OCI-LY7 (cell line): Measurements from ENCODE around the gene CMTM8. TPM values are rescaled to one million over a fixed set of nuclear protein-coding genes. Genes with fewer than 3 reads are reported as not detected.

Experiments
- BruUV-seq: library from RNA; stranded (reverse); fragments of 400-500 nt; replicated peaks from 2 replicates; lab custom pipeline; 2021; lab: Mats Ljungman, UMichigan
- CTCF ChIA-PET: fragments of 300-600 bp; sonication (Branson Sonifier 250); formaldehyde crosslinking; loops from one replicate; lab custom pipeline; 2022; ENCODE audit warnings: antibody characterized with exemption; ENCODE audit not compliant: unreplicated experiment; lab: Charles Lee
- POLR2A ChIA-PET: fragments of 300-600 bp; sonication (Branson Sonifier 250); formaldehyde crosslinking; loops from one replicate; lab custom pipeline; 2022; ENCODE audit warnings: antibody characterized with exemption; lab: Charles Lee
- DNase-seq: peaks from one replicate; pipeline ENCODE4 v3.0.0-alpha.2; 2015; ENCODE audit warnings: low spot score
- H2AFZ ChIP-seq: fragments of 200-600 bp; sonication (generic), shearing (Covaris generic); 2 replicates; pipeline ENCODE4 v1.6.1; 2014; ENCODE audit warnings: mild to moderate bottlenecking, antibody characterized with exemption, low read length, moderate library complexity
- H3K27ac ChIP-seq: fragments of 200-600 bp; sonication (generic); 2 replicates; pipeline ENCODE4 v1.5.1; 2014; ENCODE audit warnings: mixed run types, low read depth, mild to moderate bottlenecking, moderate library complexity, low read length, inconsistent platforms; ENCODE audit not compliant: poor library complexity, severe bottlenecking
- H3K36me3 ChIP-seq: fragments of 200-600 bp; sonication (generic); 2 replicates; pipeline ENCODE4 v1.6.1; 2014; ENCODE audit warnings: mild to moderate bottlenecking, antibody characterized with exemption, low read length, moderate library complexity, mixed read lengths; ENCODE audit not compliant: insufficient read depth
- H3K4me1 ChIP-seq: fragments of 200-600 bp; sonication (generic); 2 replicates; pipeline ENCODE4 v1.5.1; 2014; ENCODE audit warnings: mild to moderate bottlenecking, low read length; ENCODE audit not compliant: insufficient read depth, poor library complexity, severe bottlenecking
- H3K4me2 ChIP-seq: fragments of 200-600 bp; sonication (generic); 2 replicates; pipeline ENCODE4 v1.6.1; 2014; ENCODE audit warnings: mild to moderate bottlenecking, low read length
- H3K4me3 ChIP-seq: fragments of 200-600 bp; sonication (generic); 2 replicates; pipeline ENCODE4 v1.5.1; 2014; ENCODE audit warnings: mild to moderate bottlenecking, low read depth, low read length; ENCODE audit not compliant: poor library complexity, severe bottlenecking
- H3K79me2 ChIP-seq: fragments of 200-600 bp; sonication (generic); 2 replicates; pipeline ENCODE4 v1.6.1; 2016; ENCODE audit warnings: low read depth, mild to moderate bottlenecking, low read length, moderate library complexity, mixed read lengths; ENCODE audit not compliant: insufficient read depth
- H3K9me2 ChIP-seq: fragments of 200-600 bp; sonication (generic); 2 replicates; pipeline ENCODE4 v1.6.1; 2016; ENCODE audit warnings: mild to moderate bottlenecking, low read length, mixed read lengths; ENCODE audit not compliant: insufficient read depth
- H3K9me3 ChIP-seq: fragments of 200-600 bp; sonication (generic); 2 replicates; pipeline ENCODE4 v1.6.1; 2014; ENCODE audit warnings: mild to moderate bottlenecking, mixed run types, low read length, mixed read lengths
- H4K20me1 ChIP-seq: fragments of 200-600 bp; sonication (generic); 2 replicates; pipeline ENCODE4 v1.6.1; 2014; ENCODE audit warnings: mild to moderate bottlenecking, antibody characterized with exemption, low read length, moderate library complexity, mixed read lengths; ENCODE audit not compliant: insufficient read depth
- CTCF ChIP-seq: fragments of 200-600 bp; sonication (generic); conservative IDR thresholded peaks from 2 replicates; pipeline ENCODE4 v1.5.1; 2014; ENCODE audit warnings: mild to moderate bottlenecking, antibody characterized with exemption, low read length, moderate library complexity, mixed read lengths
- EZH2phosphoT487 ChIP-seq: fragments of 200-600 bp; sonication (generic); IDR thresholded peaks from 2 replicates; pipeline ENCODE4 v1.6.1; 2018; ENCODE audit warnings: low read depth, borderline replicate concordance, mild to moderate bottlenecking, mixed run types, antibody characterized with exemption, low read length, moderate library complexity, mixed read lengths
- intact Hi-C: fragments of 100-400 bp; cut with micrococcal nuclease; formaldehyde crosslinking; loops from one replicate; pipeline ENCODE4 v1.10.0; 2022; ENCODE audit not compliant: unreplicated experiment
- total RNA-seq, 2 experiments: library from RNA; depleted of rRNA in 1 of 2; stranded (reverse); fragments of >200 nt in 1 of 2; shearing (Covaris generic) in 1 of 2; gene quantifications; 2 replicates each; pipeline ENCODE4 v1.2.3, GENCODE V29; 2014 to 2022

Gene CMTM8
- total RNA-seq, 2 experiments from 2014 or later = 1.5 to 3.0 TPM

DNA sequence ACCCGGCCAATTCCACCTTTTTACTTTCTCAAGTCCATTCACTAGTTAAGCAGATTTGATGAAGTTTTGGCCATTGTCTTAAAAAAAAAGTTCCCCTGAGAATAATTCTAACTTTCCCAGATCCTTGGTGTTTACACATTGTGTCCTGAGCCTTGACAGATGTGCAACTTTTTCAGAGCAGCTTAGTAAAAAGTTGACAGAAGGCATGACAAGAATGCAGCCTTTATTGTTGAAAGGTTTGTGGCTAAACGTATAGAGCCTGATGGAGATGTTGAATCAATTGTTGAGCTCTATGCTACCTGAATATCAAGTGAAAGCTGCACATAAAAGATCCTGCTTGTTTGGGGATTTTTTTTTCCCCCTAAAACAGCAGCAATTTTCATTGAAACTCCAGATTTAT lies 77.8 kb downstream of the CMTM8 start:
- H3K4me3 ChIP-seq = no peak overlapping the region
- H2AFZ ChIP-seq = no peak overlapping the region
- H3K9me2 ChIP-seq = no peaks in the 10 kb centered on the region
- ChIA-PET POLR2A (interaction anchor here (0.5 to 0.7 kb wide), 2 partner anchors 26 to 595 kb away, joined by 4 to 6 read pairs; no protein-coding TSS in a partner anchor), CTCF (no interaction called here)
- H3K9me3 ChIP-seq = no peaks in the 10 kb centered on the region
- no peaks in the 10 kb centered on the region for H3K36me3 ChIP-seq
- H3K79me2 ChIP-seq = no peaks in the 10 kb centered on the region
- no peak overlapping the region for H3K4me2 ChIP-seq
- TF ChIP-seq CTCF (no peak), EZH2phosphoT487 (no peak)
- H3K4me1 ChIP-seq = no peaks in the 10 kb centered on the region
- intact Hi-C loops = no loop called here
- no TSS peak for BruUV-seq
- H3K27ac ChIP-seq = no peak overlapping the region
- no peak for DNase-seq
- H4K20me1 ChIP-seq = no peaks in the 10 kb centered on the region

- no peak for DNase-seq
- no peaks in the 10 kb centered on the region for H3K79me2 ChIP-seq
- H2AFZ ChIP-seq = no peak overlapping the region
- H3K4me1 ChIP-seq = no peaks in the 10 kb centered on the region
- H3K9me2 ChIP-seq = no peaks in the 10 kb centered on the region
- no peaks in the 10 kb centered on the region for H4K20me1 ChIP-seq
- no peak overlapping the region for H3K4me3 ChIP-seq
- no TSS peak for BruUV-seq
- ChIA-PET POLR2A (interaction anchor here (0.5 kb wide), 1 partner anchor 596 kb away, joined by 4 read pairs; no protein-coding TSS in a partner anchor), CTCF (no interaction called here)
- no peak overlapping the region for H3K4me2 ChIP-seq
- no peaks in the 10 kb centered on the region for H3K9me3 ChIP-seq
- no peak overlapping the region for H3K27ac ChIP-seq
- intact Hi-C loops = no loop called here
- TF ChIP-seq EZH2phosphoT487 = no peak
- TF ChIP-seq CTCF = no peak
- no peaks in the 10 kb centered on the region for H3K36me3 ChIP-seq
Measured at GRCh38 chr3:32316976-32317375, 78.5 kb downstream of the CMTM8 start.

- Histone ChIP-seq H3K4me3 (no peak overlapping the region), H3K9me2 (no peaks in the 10 kb centered on the region), H2AFZ (no peak overlapping the region), H3K27ac (no peak overlapping the region), H3K4me1 (no peaks in the 10 kb centered on the region), H3K79me2 (no peaks in the 10 kb centered on the region), H4K20me1 (no peaks in the 10 kb centered on the region), H3K4me2 (no peak overlapping the region), H3K36me3 (no peaks in the 10 kb centered on the region), H3K9me3 (no peaks in the 10 kb centered on the region)
- ChIA-PET POLR2A (interaction anchor here (0.6 to 0.8 kb wide), 2 partner anchors 17 to 42 kb away, joined by 3 read pairs; no protein-coding TSS in a partner anchor), CTCF (no interaction called here)
- BruUV-seq = no TSS peak
- no peak for TF ChIP-seq EZH2phosphoT487
- no peak for TF ChIP-seq CTCF
- DNase-seq = no peak
- intact Hi-C loops = no loop called here
Measured at GRCh38 chr3:32319607-32320006, 81.1 kb downstream of the CMTM8 start.
